ENCODE data around the gene IER5. TPM values are rescaled to one million over a fixed set of nuclear protein-coding genes. Genes with fewer than 3 reads are reported as not detected.

IER5 gene
- total RNA-seq, 1 donor from 2014 or later = 29.1 TPM

DNA sequence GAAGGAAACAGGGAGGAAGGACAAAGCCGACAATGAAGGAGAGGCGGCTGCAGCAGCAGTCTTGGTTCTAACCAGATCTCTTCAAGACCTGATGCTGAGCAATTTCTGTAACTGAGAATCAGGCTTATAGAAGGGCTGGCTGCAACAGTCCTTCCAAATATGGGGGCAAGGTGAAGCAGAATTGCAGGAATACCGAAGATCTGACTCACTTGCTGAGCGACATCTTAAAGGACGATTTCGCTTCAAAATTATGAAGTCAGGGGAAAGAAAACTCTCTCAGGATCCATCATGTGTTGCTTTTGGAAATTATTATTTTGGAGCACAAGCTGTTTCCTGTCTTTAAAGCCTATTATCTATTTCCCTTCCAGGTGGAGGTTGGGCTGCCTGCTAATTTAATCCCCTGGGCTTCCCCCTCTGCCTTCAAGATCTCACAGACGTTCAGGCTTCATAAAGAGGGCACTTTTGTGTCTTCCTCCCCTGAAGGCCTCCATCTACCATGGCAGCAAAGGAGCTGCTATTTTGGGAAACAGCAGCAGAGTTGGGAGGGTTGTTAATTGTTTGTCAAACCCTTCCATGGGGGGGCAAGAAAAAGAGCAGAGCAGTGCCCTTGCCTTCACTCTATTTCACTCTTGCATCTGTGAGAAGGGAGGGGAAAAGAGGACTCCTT lies 10.8 kb upstream of the IER5 start:
- DNase-seq = peak; percentile 63

DNA sequence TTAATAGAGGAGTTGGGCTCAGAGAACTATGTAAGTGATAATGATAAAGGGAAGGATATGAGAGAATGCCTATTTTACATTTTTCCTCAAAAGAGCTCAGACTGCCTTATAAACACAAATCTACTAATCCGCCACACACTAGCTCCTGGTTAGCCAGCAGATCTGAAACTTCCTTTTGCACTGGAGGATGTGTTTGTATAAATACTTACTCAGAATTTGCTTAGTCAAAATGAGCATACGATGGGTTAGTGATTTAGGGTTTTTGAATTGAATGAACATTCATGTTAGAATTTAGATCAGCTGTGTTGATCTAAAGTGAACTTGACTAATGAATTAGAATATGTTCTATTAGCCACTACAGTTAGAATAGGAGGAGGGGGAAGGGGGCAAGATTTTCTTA lies 9.1 kb upstream of the IER5 start:
- no peak for DNase-seq

DNA sequence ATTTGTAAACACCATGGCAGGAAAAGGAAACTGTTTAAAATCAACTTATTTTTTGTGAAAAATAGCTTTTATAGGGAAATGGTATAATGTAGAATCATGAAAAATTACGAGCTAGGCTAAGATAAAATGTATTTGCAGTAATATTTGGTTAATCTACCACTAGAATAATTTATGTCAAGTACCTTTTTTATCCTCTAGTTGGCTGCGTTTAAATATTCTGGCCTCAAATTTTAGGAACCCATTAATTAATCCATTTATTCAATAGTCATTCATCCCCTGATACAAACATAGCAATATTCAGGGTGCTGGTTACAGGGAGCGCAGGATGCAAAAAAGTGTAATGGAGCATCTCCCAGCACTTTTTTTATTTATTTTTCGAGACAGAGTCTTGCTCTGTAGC lies 8.6 kb upstream of the IER5 start:
- no peak for DNase-seq

DNA sequence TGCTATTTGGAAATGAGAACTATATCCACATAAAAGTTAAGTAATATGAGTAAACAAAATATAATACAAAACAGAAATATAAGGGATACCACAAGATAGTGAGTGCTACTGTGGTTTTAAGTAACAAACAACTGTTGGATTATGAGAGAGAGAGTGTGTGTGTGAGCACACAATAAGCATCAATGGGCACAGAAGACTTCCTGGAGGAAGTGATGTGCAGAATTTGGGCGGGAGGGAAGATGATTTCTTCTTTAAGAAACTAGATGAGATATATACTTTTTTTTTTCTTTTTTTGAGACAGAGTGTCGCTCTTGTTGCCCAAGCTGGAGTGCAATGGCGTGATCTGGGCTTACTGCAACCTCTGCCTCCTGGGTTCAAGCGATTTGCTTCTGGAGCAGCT lies 7.9 kb upstream of the IER5 start:
- DNase-seq = no peak

DNA sequence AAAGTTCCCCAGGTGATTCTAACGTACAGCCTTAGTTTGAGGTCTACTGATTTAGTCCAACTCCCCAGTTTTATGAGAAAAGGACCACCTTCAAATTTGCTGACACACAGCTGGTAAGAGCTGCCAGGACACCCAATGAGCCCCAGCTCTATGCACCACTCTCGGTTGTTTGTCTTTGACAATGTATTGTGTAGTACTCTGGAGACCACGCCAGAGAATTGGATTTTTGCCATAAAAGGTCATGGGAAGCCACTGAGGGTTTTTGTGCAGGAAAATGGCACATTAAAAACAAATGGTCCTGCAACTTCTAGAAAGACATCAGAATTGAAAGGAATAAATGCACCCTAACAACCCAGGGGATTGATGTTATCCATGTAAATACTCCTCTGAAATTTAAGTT lies 7.1 kb upstream of the IER5 start:
- DNase-seq = peak; percentile 68

DNA sequence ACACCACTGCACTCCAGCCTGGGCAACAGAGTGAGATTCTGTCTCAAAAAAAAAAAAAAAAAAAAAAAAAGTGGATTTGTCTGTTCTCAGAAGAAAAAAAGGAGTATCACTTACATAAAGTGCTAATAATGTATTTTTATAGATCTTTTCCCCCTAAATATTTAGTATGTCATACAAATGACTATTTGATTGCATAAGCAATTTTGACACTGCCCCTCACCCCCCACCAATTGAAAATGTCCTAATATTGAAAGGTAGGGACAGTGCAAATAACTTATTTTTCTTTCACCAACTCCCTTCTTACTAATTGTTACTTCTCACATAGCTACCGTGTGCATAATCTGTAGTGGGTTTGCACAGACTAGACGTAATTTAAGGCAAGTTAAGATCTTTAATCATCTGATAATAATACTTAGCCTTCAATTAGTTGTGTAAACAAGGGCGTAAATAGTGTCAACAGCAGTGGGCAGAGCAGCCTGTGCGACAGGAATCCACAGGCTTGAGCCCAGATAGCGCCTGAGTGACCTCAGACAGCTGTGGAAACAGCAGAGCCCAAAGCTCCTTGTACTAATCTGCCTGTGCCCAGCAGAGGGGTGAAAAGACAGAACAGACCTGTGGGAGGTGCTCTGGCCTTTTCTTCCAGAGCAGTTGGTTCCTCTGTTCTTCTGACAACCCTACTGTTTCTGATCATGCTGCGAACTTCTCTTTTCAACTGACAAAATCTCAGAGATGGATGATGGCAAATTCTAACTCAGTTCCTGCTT lies 4.5 kb upstream of the IER5 start:
- peak; percentile 72 for DNase-seq

DNA sequence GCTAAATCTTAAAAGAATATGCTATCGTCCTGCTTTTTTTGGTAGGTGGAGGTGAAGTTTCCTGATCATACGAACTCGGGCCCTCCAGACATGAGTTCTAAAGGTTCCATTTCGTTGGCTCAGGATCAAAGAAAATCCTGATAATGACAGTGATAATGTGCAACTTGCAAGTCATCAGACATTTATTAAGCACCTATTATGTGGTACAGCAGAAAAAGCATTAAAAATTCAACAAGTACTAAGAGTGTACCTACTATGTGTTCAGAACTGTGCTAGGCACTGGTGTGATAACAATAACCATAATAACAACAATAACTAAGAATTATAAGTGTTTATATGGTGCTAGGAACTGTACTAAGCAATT lies 3.9 kb upstream of the IER5 start:
- DNase-seq = no peak

DNA sequence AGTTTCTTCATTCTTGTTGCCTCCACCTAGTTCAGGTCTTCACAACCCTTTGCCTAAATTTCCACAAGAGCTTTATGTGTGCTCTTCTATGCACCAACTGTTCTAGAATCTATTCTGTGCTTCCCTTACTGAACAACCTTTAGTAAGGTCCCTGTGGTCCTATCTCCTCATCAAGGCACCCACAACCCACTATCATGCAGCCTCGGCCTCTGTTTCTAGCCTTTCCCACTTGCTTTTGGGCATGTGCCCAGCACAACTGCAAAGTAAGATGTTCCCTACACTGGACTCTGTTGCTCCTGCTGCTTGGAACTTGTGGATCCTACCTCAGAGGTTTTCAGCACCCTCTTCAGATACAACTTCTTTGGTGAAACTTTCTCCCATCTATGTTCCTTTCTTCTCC lies 2.4 kb upstream of the IER5 start:
- DNase-seq = no peak

DNA sequence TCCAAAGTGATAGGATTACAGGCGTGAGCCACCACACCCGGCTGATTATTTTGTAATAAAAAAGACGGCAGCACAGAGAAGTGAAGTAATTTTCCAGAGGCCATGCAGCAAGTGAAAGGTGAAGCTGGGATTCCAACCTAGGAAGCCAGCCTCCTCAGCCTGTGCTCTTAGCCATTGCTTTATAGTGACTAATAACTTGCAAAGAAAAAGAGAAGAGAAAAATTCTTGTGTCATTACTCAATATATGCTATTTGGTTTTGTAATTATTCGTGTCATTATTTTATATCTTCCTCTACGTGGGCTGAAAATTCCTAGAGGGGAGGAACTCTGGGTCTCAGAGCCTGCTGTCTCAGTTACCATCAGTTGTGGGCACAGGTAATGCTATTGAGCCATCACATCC lies 1.6 kb upstream of the IER5 start:
- no peak for DNase-seq

DNA sequence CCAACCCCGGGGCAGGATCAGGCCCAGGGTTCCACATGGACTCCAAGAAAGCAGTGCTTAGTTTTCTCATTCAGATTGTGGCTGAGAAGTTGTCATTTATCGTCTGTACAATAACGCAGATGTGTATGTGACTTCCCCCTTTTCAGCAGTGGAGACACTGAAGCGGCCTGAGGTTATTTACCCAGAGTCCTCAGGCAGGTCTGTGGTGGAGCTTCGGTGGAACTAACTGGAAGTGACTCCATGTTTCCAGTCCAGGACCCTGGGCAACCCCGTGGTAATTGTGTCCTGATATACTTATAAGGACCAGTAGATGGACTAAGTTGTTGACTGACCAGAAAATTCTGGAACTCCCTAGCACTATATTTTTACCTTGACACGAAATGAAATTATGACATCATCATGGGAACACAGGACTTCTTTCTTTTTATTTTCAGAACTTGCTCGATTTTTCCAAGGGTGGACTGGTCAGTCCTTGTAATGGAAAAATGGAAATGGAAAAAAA lies 1.0 kb upstream of the IER5 start:
- DNase-seq = peak; percentile 40

DNA sequence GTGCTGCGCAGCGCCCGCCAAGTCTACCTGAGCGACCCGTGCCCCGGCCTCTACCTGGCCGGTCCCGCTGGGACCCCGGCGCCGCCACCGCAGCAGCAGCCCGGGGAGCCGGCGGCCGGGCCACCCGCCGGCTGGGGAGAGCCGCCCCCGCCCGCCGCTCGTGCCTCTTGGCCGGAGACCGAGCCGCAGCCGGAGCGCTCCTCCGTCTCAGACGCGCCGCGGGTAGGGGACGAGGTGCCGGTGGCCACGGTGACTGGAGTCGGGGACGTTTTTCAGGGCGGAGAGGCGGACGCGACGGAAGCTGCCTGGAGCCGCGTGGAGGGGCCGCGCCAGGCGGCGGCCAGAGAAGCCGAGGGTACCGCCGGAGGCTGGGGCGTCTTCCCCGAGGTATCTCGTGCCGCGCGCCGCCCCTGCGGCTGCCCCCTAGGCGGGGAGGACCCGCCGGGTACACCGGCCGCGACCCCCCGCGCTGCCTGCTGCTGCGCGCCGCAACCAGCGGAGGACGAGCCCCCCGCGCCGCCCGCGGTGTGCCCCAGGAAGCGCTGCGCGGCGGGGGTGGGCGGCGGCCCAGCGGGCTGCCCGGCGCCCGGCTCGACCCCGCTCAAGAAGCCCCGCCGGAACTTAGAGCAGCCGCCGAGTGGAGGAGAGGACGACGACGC lies 646 bp downstream of the IER5 start:
- DNase-seq = no peak

DNA sequence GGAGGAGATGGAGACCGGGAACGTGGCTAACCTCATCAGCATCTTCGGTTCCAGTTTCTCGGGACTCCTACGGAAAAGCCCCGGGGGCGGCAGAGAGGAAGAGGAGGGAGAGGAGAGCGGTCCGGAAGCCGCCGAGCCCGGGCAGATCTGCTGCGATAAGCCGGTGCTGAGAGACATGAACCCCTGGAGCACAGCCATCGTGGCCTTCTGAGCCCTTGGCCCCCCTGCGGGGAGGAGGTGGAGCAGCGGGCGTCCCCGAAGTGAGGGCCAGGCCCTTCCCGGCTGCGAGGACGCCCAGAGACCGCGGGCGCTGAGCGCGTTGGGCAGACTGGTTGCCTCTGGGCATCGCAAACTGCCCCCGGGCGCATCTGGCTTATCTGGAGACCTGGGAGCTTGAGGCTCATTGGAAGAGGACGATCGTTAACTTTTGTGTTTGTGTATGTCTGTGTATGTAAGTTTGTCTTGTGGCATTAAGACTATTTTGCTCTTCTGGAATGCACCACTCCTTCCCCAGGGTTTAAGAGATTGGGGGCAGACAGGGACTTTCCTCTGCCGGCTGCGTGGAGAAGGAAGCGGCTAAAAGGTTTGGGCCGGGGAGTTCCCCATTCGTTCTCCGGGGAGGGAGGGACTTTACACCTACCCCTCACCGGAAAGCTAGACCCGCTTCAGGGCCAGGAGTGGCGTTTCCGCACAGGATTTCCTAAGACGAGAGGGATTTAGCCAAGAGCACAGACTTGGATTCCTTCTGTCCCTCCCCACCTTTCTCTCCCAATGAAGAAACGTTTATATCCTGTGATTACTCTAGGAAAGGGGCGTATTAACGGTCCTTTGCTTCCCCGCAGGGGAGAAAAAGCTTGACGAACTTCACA lies 1.4 kb downstream of the IER5 start:
- peak; percentile 81 for DNase-seq

DNA sequence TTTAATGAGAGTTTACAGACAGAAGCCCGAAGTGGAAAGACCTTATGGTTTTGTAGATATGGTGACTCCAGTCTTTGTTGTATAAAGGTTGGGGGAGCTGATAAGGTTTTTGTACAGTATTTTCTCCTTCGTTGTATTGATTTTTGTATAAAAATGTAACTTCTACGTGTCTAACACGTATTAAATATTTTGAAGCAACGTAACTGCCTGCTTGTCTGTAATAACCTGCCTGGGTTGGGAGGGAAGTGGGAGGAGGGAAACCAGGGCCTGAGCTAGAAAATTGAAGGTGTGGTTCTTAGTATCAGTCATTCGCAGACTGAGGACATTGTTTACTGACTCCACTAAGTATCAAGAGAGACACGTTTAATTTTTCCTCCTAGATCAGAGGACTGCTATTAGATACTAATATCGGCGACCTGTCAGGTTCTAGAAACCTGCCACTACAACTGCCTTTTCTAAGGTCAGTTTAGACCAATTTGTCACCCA lies 2.2 kb downstream of the IER5 start:
- DNase-seq = peak; percentile 55

DNA sequence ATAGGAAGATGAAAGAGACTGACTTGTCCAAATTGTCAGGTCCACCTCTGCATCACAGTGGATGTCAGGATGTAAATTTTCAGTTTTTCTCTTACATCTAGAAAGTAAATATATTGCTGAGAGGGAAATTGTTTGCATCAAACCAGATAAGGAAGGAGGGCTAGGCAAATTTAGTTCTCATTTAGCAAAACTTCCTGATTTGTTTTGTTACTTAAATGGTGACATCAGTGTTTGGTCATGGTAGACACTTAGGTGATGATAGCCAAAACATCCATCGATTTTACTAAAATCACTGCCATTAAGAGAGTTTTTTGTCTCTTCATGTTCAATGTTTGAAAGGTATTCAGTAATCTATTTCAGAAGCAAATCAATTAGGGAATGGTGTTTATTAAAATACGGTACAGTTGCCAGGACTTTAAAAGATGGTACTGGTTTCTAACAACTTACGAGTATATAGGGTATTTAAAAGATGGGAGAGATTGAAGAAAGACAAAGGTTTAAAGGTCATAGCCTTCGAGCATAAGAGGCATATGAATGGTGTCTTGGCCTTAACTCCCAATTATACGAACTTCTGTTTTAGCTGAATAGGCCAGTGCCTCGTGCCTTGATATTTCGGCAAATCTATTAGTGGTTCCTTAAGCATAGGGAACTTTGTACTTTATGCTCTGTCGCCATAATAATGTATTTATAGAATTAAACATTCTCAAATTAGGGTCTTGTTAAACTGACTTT lies 3.0 kb downstream of the IER5 start:
- DNase-seq = no peak

DNA sequence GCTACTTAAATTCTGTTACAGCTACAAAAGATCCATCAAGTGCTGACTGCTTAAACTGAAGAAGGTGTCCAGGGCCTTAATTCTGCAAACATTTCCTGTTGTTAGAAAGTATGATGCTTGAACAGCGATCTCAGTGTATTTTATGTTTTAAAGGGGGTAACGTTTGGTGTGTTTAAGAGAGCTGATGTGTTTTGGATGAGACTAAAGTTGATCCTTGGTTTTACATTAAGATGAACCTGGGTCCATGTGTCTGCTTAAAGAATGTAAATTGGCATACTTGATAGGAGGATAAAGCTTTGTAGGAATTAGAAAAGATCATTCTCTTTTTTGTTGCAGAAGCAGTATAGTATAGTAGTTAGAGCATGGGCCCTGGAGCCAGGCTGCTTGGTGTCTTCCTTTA lies 3.6 kb downstream of the IER5 start:
- no peak for DNase-seq

DNA sequence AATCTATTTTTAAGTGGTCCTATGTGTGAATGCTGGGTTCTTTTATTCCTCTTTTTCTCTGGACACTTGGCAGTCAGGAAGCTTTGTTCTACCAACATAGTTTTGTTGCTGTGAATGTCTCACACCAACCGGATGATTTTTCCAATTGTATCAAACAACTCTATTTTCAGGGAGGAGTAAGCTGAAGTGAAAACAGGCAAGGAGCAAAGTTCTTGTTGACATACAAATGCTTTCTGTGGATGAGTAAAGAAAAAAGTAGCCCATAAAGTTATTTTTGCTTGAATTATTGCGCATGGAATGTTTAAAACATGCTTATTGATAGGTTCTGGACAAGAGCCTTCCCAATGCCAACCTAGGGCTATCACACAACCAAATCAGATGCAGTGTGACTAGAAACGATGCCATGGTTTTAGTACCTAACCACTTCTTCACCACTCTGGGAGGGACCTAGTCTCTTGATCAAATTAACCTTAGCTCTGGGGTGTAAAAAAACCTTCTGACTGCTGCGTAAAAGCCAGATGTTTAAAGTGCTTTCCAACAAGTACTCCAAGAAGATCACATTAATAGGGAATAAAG lies 4.5 kb downstream of the IER5 start:
- no peak for DNase-seq

DNA sequence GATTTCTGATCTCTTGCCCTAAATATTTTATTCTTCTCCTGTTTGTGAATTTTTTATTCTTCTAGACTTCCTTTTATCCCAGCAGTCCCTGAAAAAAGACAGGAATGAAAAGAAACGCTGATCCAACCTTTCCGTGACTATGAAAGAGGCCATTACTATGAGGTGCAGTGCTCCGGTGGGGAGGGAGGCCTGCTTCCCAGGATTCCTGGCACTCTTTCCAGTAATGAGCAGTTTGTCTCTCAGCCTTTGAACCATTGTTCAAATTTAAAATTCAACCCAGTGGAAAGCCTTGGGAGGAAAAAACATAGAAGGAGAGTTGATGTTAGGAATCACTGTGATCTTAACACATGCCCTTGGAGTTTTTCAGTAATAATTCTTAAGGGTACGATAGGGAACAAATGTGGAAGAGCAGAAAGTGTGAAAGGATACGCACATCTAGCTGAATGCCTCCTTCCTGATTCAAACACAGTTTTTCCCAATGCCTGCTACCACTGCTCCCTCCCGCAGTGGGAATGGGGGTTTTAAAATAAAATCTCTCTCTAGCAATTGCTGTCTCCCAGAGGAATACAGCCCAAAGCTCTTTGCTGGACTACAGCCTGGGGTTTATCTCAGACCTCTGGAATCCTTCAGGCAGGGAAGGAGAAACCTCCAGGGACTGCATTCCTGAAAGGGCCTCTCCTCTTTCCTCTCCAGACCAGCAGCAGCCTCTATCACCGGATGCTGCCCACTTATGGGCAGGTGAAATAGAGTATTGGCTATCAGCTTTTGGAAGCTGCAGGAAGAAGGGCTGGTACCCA lies 6.1 kb downstream of the IER5 start:
- DNase-seq = peak; percentile 65

DNA sequence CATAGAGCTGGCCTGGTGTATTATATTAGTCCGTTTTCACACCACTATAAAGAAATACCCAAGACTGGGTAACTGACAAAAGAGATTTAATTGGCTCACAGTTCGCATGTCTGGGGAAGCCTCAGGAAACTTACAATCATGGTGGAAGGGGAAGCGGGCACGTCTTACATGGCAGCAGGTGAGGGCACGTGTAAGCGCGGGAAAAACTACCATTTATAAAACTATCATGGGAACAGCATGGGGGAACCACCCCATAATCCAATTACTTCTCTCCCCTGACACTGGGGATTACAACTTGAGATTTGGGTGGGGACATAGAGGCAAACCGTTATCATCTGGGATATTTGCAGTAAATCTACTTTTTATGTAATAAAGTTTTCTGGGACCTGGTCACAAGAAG lies 6.8 kb downstream of the IER5 start:
- no peak for DNase-seq

DNA sequence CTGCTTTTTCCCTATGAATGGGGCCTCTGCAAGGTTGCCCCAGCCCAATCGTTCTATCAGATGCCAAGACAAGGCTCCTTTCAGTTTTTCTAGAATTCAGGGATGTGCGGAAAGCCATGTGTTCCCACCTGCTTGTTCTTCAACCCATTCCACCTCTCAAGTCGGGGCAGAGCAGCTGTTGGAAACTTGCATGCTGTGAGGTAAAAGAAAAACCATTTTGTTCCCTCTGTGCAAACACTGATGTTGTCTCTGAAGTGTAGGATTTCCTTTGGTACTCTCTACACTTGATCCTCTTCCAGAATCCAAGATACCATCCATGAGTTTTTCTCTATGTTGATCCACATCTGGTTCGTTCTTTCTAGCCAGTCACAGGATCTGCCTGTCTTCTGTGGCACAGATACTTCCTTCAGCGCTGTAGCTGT lies 7.3 kb downstream of the IER5 start:
- no peak for DNase-seq

DNA sequence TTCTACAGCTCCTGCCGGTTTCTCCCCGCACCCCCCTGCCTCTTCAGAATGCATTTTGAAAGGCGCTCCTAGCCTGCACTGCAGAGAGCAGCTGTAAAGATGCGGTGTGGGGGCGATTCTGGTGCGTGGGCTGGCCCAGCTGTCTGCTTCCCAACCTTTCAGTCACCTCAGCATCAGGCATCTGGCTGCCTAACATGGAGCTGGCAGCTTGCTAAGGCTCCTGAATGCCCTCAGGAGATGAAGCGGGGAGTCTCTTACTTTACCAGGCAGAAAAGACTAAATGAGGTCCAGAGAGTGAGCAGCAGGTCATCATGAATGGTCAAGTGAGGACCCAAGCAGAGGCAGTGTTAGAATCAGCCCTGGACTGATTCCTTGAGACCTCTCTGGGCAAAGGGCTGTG lies 8.7 kb downstream of the IER5 start:
- no peak for DNase-seq

All from dermis blood vessel endothelial cell (primary cell).